Bronchial epithelial cell (primary cell): ENCODE measurements around the gene ADRA2C. TPM values are rescaled to one million over a fixed set of nuclear protein-coding genes. Genes with fewer than 3 reads are reported as not detected.

Experiments
- DNase-seq: peaks from one replicate; pipeline ENCODE4 v3.0.0-alpha.2; 2010; ENCODE audit warnings: low read depth
- FAIRE-seq: peaks from 2 replicates; lab custom pipeline; 2011; peaks lifted over from hg19 to GRCh38; lab: Jason Lieb, UNC
- H3K27me3 ChIP-seq: 2 replicates; pipeline ENCODE4 v1.5.1; 2011; ENCODE audit warnings: low read length; ENCODE audit not compliant: control insufficient read depth, insufficient read depth
- H3K36me3 ChIP-seq: 2 replicates; pipeline ENCODE4 v1.5.1; 2011; ENCODE audit warnings: low read length; ENCODE audit not compliant: control insufficient read depth, insufficient read depth
- H3K4me3 ChIP-seq: 2 replicates; pipeline ENCODE4 v1.5.1; 2011; ENCODE audit warnings: mild to moderate bottlenecking, low read depth, low read length, control low read depth
- CTCF ChIP-seq: IDR thresholded peaks from 2 replicates; pipeline ENCODE4 v1.5.1; 2011; ENCODE audit warnings: mild to moderate bottlenecking, moderate library complexity, low read length, control low read depth, inconsistent platforms; ENCODE audit not compliant: insufficient read depth, severe bottlenecking
- total RNA-seq: library from RNA; depleted of rRNA; stranded (reverse); fragments of >200 nt; gene quantifications from 2 replicates; pipeline ENCODE4 v1.2.1, GENCODE V29; 2014

Gene ADRA2C
- under 0.01 and 0.13 TPM in 2 replicates for total RNA-seq

- TF ChIP-seq CTCF = no peak
- peak within 1 kb of the TSS; percentile 23 for H3K4me3 ChIP-seq
- H3K27me3 ChIP-seq = peaks cover 11% of the 10 kb centered on the region
- DNase-seq = no peak
- no peak for FAIRE-seq
- no peaks in the 10 kb centered on the region for H3K36me3 ChIP-seq
These were observed at the start of gene ADRA2C for GRCh38 chr4:3766036-3766784. TSS of gene ADRA2C (plus strand) at chr4:3766385. CDS start at chr4:3766607, 222 bp downstream.

GRCh38 chr4:3716631-3717235, 49.5 kb upstream of the ADRA2C start:
- no peak for TF ChIP-seq CTCF
- H3K27me3 ChIP-seq = no peaks in the 10 kb centered on the region
- no peaks in the 10 kb centered on the region for H3K36me3 ChIP-seq
- no peak overlapping the region for H3K4me3 ChIP-seq
- FAIRE-seq = no peak
- no peak for DNase-seq

- no peak overlapping the region for H3K4me3 ChIP-seq
- no peaks in the 10 kb centered on the region for H3K27me3 ChIP-seq
- DNase-seq (no peak), FAIRE-seq (peak; percentile 18)
- no peak for TF ChIP-seq CTCF
- H3K36me3 ChIP-seq = no peaks in the 10 kb centered on the region
These were observed 48.9 kb upstream of the ADRA2C start for GRCh38 chr4:3717241-3717640.

- FAIRE-seq = no peak
- Histone ChIP-seq H3K4me3 (no peak overlapping the region), H3K27me3 (no peaks in the 10 kb centered on the region)
These were observed 47.7 kb upstream of the ADRA2C start for GRCh38 chr4:3718462-3718861.

GRCh38 chr4:3719191-3719590, 47.0 kb upstream of the ADRA2C start:
- H3K36me3 ChIP-seq = no peaks in the 10 kb centered on the region
- no peak overlapping the region for H3K4me3 ChIP-seq
- DNase-seq = no peak
- no peak for TF ChIP-seq CTCF
- FAIRE-seq = no peak
- H3K27me3 ChIP-seq = no peaks in the 10 kb centered on the region

More at GRCh38 chr4:3718462-3718861, 47.7 kb upstream of the ADRA2C start:
- H3K36me3 ChIP-seq = no peaks in the 10 kb centered on the region
- no peak for DNase-seq
- no peak for TF ChIP-seq CTCF
